K562 (cell line): ENCODE measurements around the gene RAI1. TPM values are rescaled to one million over a fixed set of nuclear protein-coding genes. Genes with fewer than 3 reads are reported as not detected.

Source experiments
- ATF7 ChIP-seq: fragments of 450-650 bp; IDR thresholded peaks from 2 replicates; pipeline ENCODE4 v1.7.1; 2014; ENCODE audit warnings: mild to moderate bottlenecking, moderate library complexity
- ERF ChIP-seq: fragments of 450-650 bp; formaldehyde crosslinking; IDR thresholded peaks from 2 replicates; pipeline ENCODE4 v1.4.0; 2020; ENCODE audit warnings: mild to moderate bottlenecking, mixed read lengths
- IFI16 ChIP-seq: fragments of 250-450 bp; sonication (Bioruptor Pico); IDR thresholded peaks from 2 replicates; pipeline ENCODE4 v2.1.2; 2022; ENCODE audit warnings: mild to moderate bottlenecking, inconsistent platforms
- KDM2B ChIP-seq: fragments of 250-450 bp; sonication (Bioruptor Pico); IDR thresholded peaks from 2 replicates; pipeline ENCODE4 v1.8.0; 2021; ENCODE audit warnings: mild to moderate bottlenecking, moderate library complexity
- MCM3 ChIP-seq: fragments of 450-650 bp; IDR thresholded peaks from 2 replicates; pipeline ENCODE4 v1.6.1; 2016
- PTRF ChIP-seq: fragments of 450-650 bp; IDR thresholded peaks from 2 replicates; pipeline ENCODE4 v1.6.1; 2016; ENCODE audit warnings: mild to moderate bottlenecking, missing genetic modification characterization, missing compliant biosample characterization
- RAD21 ChIP-seq, 2 experiments: fragments of 250-450 bp in 1 of 2; fragments of 450-650 bp in 1 of 2; sonication (Bioruptor Pico) in 1 of 2; formaldehyde crosslinking in 1 of 2; IDR thresholded peaks in 1 of 2; conservative IDR thresholded peaks in 1 of 2; 2 replicates each; pipeline versions ENCODE4 v1.4.0 to v1.8.0; 2020 to 2022; ENCODE audit warnings: mild to moderate bottlenecking in 2 of 2, moderate library complexity in 1 of 2
- ZFP91 ChIP-seq: sonication (generic); formaldehyde crosslinking; IDR thresholded peaks from 2 replicates; pipeline ENCODE4 v1.8.0; 2022; ENCODE audit warnings: mild to moderate bottlenecking, missing genetic modification reagents
- ZMIZ1 ChIP-seq, 2 experiments: fragments of 150-350 bp in 1 of 2; IDR thresholded peaks; 2 replicates each; pipeline ENCODE4 v1.6.1; 2012 to 2016; ENCODE audit warnings: low read depth in 2 of 2, low read length in 2 of 2, mild to moderate bottlenecking in 1 of 2, moderate library complexity in 1 of 2
- ZNF384 ChIP-seq: IDR thresholded peaks from 2 replicates; pipeline ENCODE4 v1.6.1; 2012; ENCODE audit warnings: low read depth, low read length, improper control_type of control experiment
- ZNF57 ChIP-seq: fragments of 450-650 bp; formaldehyde crosslinking; IDR thresholded peaks from 2 replicates; pipeline ENCODE4 v1.4.0; 2020; ENCODE audit warnings: mild to moderate bottlenecking, moderate library complexity
- polyA plus RNA-seq, 8 experiments: library from polyadenylated mRNA; depleted of rRNA in 4 of 8; stranded (reverse) in 5 of 8; unstranded in 3 of 8; fragments of >200 nt; fragmentation: Nextera tagmentation in 2 of 8; fragmentation: Illumina TruSeq in 1 of 8; extraction: Ambion mirVana in 2 of 8; extraction: Trizol in 1 of 8; gene quantifications; 2 replicates each; pipeline versions ENCODE4 v1.2.1 to v1.2.3, GENCODE V29; 2011 to 2014; ENCODE audit warnings: inconsistent platforms in 1 of 8, missing spikeins in 1 of 8
- total RNA-seq, 7 experiments: library from RNA; depleted of rRNA in 6 of 7; stranded (reverse); fragments of >200 nt in 6 of 7; fragmentation: Illumina TruSeq in 2 of 7; extraction: Trizol in 2 of 7; gene quantifications; 2 replicates each; pipeline versions ENCODE4 v1.2.1 to v1.2.3, GENCODE V29; 2011 to 2021; ENCODE audit warnings: low replicate concordance in 1 of 7
- TF ChIP-seq, protein P1 (sequence below), 2 experiments: fragments of 450-650 bp; IDR thresholded peaks; 2 replicates each; pipeline ENCODE4 v1.6.1; 2018; ENCODE audit warnings: mild to moderate bottlenecking in 2 of 2, low read depth in 1 of 2; ENCODE audit not compliant: partially characterized antibody in 2 of 2
- TF ChIP-seq, protein P2 (sequence below): fragments of 250-450 bp; sonication (Bioruptor Pico); IDR thresholded peaks from 2 replicates; pipeline ENCODE4 v1.4.0; 2020; ENCODE audit warnings: mild to moderate bottlenecking, moderate library complexity, borderline replicate concordance

Gene RAI1
- total and polyA plus RNA-seq, 9 of the 15 experiments (the other 6 are each of a cell fraction or from before 2014, with no cell fraction given) = 0.68 to 19.9 (median 5.5) TPM

- TF ChIP-seq ZMIZ1 (IDR thresholded peaks at IDR 0.05; ENCODE audit: low read depth in 2 of 2, low read length in 2 of 2) (no peak), PTRF (no peak), ZFP91 (CRISPR knock-in tag) (no peak), ZNF57 (CRISPR knock-in tag) (no peak), KDM2B (CRISPR knock-in tag) (no peak), ERF (CRISPR knock-in tag) (no peak), RAD21 (CRISPR knock-in tag; conservative IDR thresholded peaks at IDR 0.05 in 1 of 2, IDR thresholded peaks at IDR 0.05 in 1 of 2) (peak; percentile 68 to 82), MCM3 (no peak), IFI16 (no peak), ZNF384 (no peak), ATF7 (0 out of 2 replicates have a peak, but pooled peaks have one; percentile 20)
- TF ChIP-seq, protein P1, sequence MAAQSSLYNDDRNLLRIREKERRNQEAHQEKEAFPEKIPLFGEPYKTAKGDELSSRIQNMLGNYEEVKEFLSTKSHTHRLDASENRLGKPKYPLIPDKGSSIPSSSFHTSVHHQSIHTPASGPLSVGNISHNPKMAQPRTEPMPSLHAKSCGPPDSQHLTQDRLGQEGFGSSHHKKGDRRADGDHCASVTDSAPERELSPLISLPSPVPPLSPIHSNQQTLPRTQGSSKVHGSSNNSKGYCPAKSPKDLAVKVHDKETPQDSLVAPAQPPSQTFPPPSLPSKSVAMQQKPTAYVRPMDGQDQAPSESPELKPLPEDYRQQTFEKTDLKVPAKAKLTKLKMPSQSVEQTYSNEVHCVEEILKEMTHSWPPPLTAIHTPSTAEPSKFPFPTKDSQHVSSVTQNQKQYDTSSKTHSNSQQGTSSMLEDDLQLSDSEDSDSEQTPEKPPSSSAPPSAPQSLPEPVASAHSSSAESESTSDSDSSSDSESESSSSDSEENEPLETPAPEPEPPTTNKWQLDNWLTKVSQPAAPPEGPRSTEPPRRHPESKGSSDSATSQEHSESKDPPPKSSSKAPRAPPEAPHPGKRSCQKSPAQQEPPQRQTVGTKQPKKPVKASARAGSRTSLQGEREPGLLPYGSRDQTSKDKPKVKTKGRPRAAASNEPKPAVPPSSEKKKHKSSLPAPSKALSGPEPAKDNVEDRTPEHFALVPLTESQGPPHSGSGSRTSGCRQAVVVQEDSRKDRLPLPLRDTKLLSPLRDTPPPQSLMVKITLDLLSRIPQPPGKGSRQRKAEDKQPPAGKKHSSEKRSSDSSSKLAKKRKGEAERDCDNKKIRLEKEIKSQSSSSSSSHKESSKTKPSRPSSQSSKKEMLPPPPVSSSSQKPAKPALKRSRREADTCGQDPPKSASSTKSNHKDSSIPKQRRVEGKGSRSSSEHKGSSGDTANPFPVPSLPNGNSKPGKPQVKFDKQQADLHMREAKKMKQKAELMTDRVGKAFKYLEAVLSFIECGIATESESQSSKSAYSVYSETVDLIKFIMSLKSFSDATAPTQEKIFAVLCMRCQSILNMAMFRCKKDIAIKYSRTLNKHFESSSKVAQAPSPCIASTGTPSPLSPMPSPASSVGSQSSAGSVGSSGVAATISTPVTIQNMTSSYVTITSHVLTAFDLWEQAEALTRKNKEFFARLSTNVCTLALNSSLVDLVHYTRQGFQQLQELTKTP (IDR thresholded peaks at IDR 0.05; ENCODE audit: low read depth in 1 of 2, partially characterized antibody in 2 of 2) = no peak
- TF ChIP-seq, protein P2, sequence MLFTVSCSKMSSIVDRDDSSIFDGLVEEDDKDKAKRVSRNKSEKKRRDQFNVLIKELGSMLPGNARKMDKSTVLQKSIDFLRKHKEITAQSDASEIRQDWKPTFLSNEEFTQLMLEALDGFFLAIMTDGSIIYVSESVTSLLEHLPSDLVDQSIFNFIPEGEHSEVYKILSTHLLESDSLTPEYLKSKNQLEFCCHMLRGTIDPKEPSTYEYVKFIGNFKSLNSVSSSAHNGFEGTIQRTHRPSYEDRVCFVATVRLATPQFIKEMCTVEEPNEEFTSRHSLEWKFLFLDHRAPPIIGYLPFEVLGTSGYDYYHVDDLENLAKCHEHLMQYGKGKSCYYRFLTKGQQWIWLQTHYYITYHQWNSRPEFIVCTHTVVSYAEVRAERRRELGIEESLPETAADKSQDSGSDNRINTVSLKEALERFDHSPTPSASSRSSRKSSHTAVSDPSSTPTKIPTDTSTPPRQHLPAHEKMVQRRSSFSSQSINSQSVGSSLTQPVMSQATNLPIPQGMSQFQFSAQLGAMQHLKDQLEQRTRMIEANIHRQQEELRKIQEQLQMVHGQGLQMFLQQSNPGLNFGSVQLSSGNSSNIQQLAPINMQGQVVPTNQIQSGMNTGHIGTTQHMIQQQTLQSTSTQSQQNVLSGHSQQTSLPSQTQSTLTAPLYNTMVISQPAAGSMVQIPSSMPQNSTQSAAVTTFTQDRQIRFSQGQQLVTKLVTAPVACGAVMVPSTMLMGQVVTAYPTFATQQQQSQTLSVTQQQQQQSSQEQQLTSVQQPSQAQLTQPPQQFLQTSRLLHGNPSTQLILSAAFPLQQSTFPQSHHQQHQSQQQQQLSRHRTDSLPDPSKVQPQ (CRISPR knock-in tag) = no peak
These were observed 131.2 kb downstream of the RAI1 start (continued) for GRCh38 chr17:17812211-17813054.
